ENCODE measurements around the gene TRIO.
A peak's percentile ranks its signal among the peaks of the same experiment; 100 is the strongest.

The TRIO gene

GRCh38 chr5:14265570-14265969 is 122.4 kb downstream of the TRIO start:
- DNase-seq (ENCODE audit: low spot score): no peak

GRCh38 chr5:14266171-14266570 is 123.0 kb downstream of the TRIO start:
- no peak for DNase-seq (ENCODE audit: low spot score)

- no peak for DNase-seq (ENCODE audit: low spot score)
Measured at GRCh38 chr5:14266686-14267085, 123.5 kb downstream of the TRIO start.

GRCh38 chr5:14267166-14267838 is 124.2 kb downstream of the TRIO start:
- peak; percentile 45 for DNase-seq (ENCODE audit: low spot score)

GRCh38 chr5:14267991-14268708 is 125.0 kb downstream of the TRIO start:
- no peak for DNase-seq (ENCODE audit: low spot score)

- DNase-seq (ENCODE audit: low spot score): no peak
Measured at GRCh38 chr5:14268738-14269137, 125.6 kb downstream of the TRIO start.

- no peak for DNase-seq (ENCODE audit: low spot score)
Measured at GRCh38 chr5:14269395-14269794, 126.3 kb downstream of the TRIO start.

- DNase-seq (ENCODE audit: low spot score): peak; percentile 80
Measured at GRCh38 chr5:14270209-14270702, 127.1 kb downstream of the TRIO start.

GRCh38 chr5:14272548-14273205 is 129.5 kb downstream of the TRIO start:
- no peak for DNase-seq (ENCODE audit: low spot score)

- no peak for DNase-seq (ENCODE audit: low spot score)
Measured at GRCh38 chr5:14273207-14273767, 130.1 kb downstream of the TRIO start.

GRCh38 chr5:14276380-14276779 is 133.2 kb downstream of the TRIO start:
- no peak for DNase-seq (ENCODE audit: low spot score)

GRCh38 chr5:14277385-14278320 is 134.5 kb downstream of the TRIO start:
- DNase-seq (ENCODE audit: low spot score): peak; percentile 36

- DNase-seq (ENCODE audit: low spot score): no peak
Measured at GRCh38 chr5:14280294-14280854, 137.2 kb downstream of the TRIO start.

- DNase-seq (ENCODE audit: low spot score): no peak
Measured at GRCh38 chr5:14281746-14282181, 138.6 kb downstream of the TRIO start.

- no peak for DNase-seq (ENCODE audit: low spot score)
Measured at GRCh38 chr5:14283139-14283538, 140.0 kb downstream of the TRIO start.

GRCh38 chr5:14284392-14285148 is 141.4 kb downstream of the TRIO start:
- DNase-seq (ENCODE audit: low spot score): no peak

- no peak for DNase-seq (ENCODE audit: low spot score)
Measured at GRCh38 chr5:14286007-14286406, 142.9 kb downstream of the TRIO start.

- peak; percentile 82 for DNase-seq (ENCODE audit: low spot score)
Measured at GRCh38 chr5:14286574-14287421, 143.7 kb downstream of the TRIO start.

Data from NAMALWA (cell line).